DOHH2 (cell line): Measurements from ENCODE around the gene CACNA2D3.
A peak's percentile ranks its signal among the peaks of the same experiment; 100 is the strongest.

ENCODE experiments used
- H3F3A ChIP-seq: fragments of 200-600 bp; sonication (generic), shearing (Covaris generic); 2 replicates; pipeline ENCODE4 v1.6.0; 2016; ENCODE audit warnings: antibody characterized with exemption, mild to moderate bottlenecking; ENCODE audit not compliant: control insufficient read depth, insufficient read depth
- H3K27ac ChIP-seq: fragments of 200-600 bp; sonication (generic); 2 replicates; pipeline ENCODE4 v1.5.1; 2014; ENCODE audit warnings: low read depth, mild to moderate bottlenecking, low read length, moderate library complexity
- H3K27me3 ChIP-seq: fragments of 200-600 bp; sonication (generic); 2 replicates; pipeline ENCODE4 v1.6.1; 2014; ENCODE audit warnings: mild to moderate bottlenecking, low read length, mixed read lengths; ENCODE audit not compliant: control insufficient read depth
- H3K36me3 ChIP-seq: fragments of 200-600 bp; sonication (generic); 2 replicates; pipeline ENCODE4 v1.6.1; 2014; ENCODE audit warnings: mild to moderate bottlenecking, low read length, moderate library complexity, mixed read lengths; ENCODE audit not compliant: control insufficient read depth
- H3K4me1 ChIP-seq: fragments of 200-600 bp; sonication (generic); 2 replicates; pipeline ENCODE4 v1.6.1; 2014; ENCODE audit warnings: mild to moderate bottlenecking, low read length, mixed read lengths; ENCODE audit not compliant: control insufficient read depth
- H3K4me2 ChIP-seq: fragments of 200-600 bp; sonication (generic); 2 replicates; pipeline ENCODE4 v1.6.0; 2014; ENCODE audit warnings: mild to moderate bottlenecking, low read length, moderate library complexity
- H3K4me3 ChIP-seq: fragments of 200-600 bp; sonication (generic); 2 replicates; pipeline ENCODE4 v1.5.1; 2014; ENCODE audit warnings: mild to moderate bottlenecking, low read length, mixed read lengths
- H3K79me2 ChIP-seq: fragments of 200-600 bp; sonication (generic); 2 replicates; pipeline ENCODE4 v1.6.1; 2014; ENCODE audit warnings: mild to moderate bottlenecking, low read length, mixed read lengths; ENCODE audit not compliant: control insufficient read depth
- H3K9me2 ChIP-seq: fragments of 200-600 bp; sonication (generic); replicated peaks from 2 replicates; pipeline ENCODE4 v1.6.1; 2014; ENCODE audit warnings: mild to moderate bottlenecking, low read length, mixed read lengths; ENCODE audit not compliant: control insufficient read depth
- H3K9me3 ChIP-seq: fragments of 200-600 bp; sonication (generic); 2 replicates; pipeline ENCODE4 v1.6.1; 2014; ENCODE audit warnings: antibody characterized with exemption, low read length, mixed read lengths; ENCODE audit not compliant: control insufficient read depth, insufficient read depth
- H4K20me1 ChIP-seq: fragments of 200-600 bp; sonication (generic); 2 replicates; pipeline ENCODE4 v1.6.0; 2014; ENCODE audit warnings: low read depth, mild to moderate bottlenecking, antibody characterized with exemption, low read length, moderate library complexity; ENCODE audit not compliant: control insufficient read depth, insufficient read depth
- CTCF ChIP-seq: fragments of 200-600 bp; sonication (generic); IDR thresholded peaks from one replicate; pipeline ENCODE4 v1.5.1; 2014; ENCODE audit warnings: antibody characterized with exemption, mild to moderate bottlenecking, low read depth, low read length; ENCODE audit not compliant: poor library complexity, severe bottlenecking
- EZH2phosphoT487 ChIP-seq: fragments of 200-600 bp; sonication (generic); IDR thresholded peaks from 2 replicates; pipeline ENCODE4 v1.6.1; 2017; ENCODE audit warnings: borderline replicate concordance, mild to moderate bottlenecking, antibody characterized with exemption, low read length, moderate library complexity, mixed read lengths

CACNA2D3 gene

GRCh38 chr3:54827776-54828175 is 705.4 kb downstream of the CACNA2D3 start:
- Histone ChIP-seq H3K4me1 (no peaks in the 10 kb centered on the region), H3K4me2 (no peak overlapping the region), H3K79me2 (no peaks in the 10 kb centered on the region), H3K9me3 (no peaks in the 10 kb centered on the region; the same call in 1 of the 2 replicates), H3F3A (no peaks in the 10 kb centered on the region), H3K36me3 (no peaks in the 10 kb centered on the region), H3K27me3 (no peaks in the 10 kb centered on the region), H4K20me1 (no peaks in the 10 kb centered on the region), H3K4me3 (no peak overlapping the region), H3K9me2 (no peaks in the 10 kb centered on the region), H3K27ac (no peak overlapping the region)
- no peak for TF ChIP-seq EZH2phosphoT487
- no peak for TF ChIP-seq CTCF

GRCh38 chr3:54830658-54831057 is 708.3 kb downstream of the CACNA2D3 start:
- no peak overlapping the region for H3K4me3 ChIP-seq
- no peaks in the 10 kb centered on the region for H3K36me3 ChIP-seq
- H3K4me1 ChIP-seq = no peaks in the 10 kb centered on the region
- H3K4me2 ChIP-seq = no peak overlapping the region
- no peak overlapping the region for H3K27ac ChIP-seq
- H3K9me2 ChIP-seq = no peaks in the 10 kb centered on the region
- H3K27me3 ChIP-seq = no peaks in the 10 kb centered on the region
- H3K9me3 ChIP-seq = no peaks in the 10 kb centered on the region; the same call in 1 of the 2 replicates
- H3F3A ChIP-seq = no peaks in the 10 kb centered on the region
- no peaks in the 10 kb centered on the region for H3K79me2 ChIP-seq
- no peak for TF ChIP-seq EZH2phosphoT487
- peak; percentile 66 for TF ChIP-seq CTCF
- no peaks in the 10 kb centered on the region for H4K20me1 ChIP-seq

GRCh38 chr3:54831112-54831511 is 708.8 kb downstream of the CACNA2D3 start:
- H3F3A ChIP-seq = no peaks in the 10 kb centered on the region
- TF ChIP-seq CTCF = no peak
- no peak for TF ChIP-seq EZH2phosphoT487
- no peaks in the 10 kb centered on the region; the same call in 1 of the 2 replicates for H3K9me3 ChIP-seq
- H3K4me3 ChIP-seq = no peak overlapping the region
- H3K27me3 ChIP-seq = no peaks in the 10 kb centered on the region
- no peaks in the 10 kb centered on the region for H4K20me1 ChIP-seq
- H3K9me2 ChIP-seq = no peaks in the 10 kb centered on the region
- no peak overlapping the region for H3K27ac ChIP-seq
- H3K4me2 ChIP-seq = no peak overlapping the region
- H3K4me1 ChIP-seq = no peaks in the 10 kb centered on the region
- H3K36me3 ChIP-seq = no peaks in the 10 kb centered on the region
- no peaks in the 10 kb centered on the region for H3K79me2 ChIP-seq
